Right ventricle myocardium superior (tissue), 1 donor: ENCODE data around the gene SLC30A2. TPM values are rescaled to one million over a fixed set of nuclear protein-coding genes. Genes with fewer than 3 reads are reported as not detected.

Source experiments
- ATAC-seq: fragments of 200-7000 bp; cut with Tn5 transposase; one replicate; pipeline ENCODE4 v1.9.1; 2020; ENCODE audit warnings: mild to moderate bottlenecking; ENCODE audit not compliant: poor library complexity
- DNase-seq: peaks from one replicate; pipeline ENCODE4 v3.0.0-alpha.2; 2020
- intact Hi-C: fragments of 100-400 bp; cut with DNase I; formaldehyde crosslinking; loops from one replicate; pipeline ENCODE4 v1.11.2; 2022
- total RNA-seq: library from RNA; stranded (reverse); fragmentation: NEBNext Ultra II Directional; extraction: Animal tissue kit (Norgen Biotek cat#: 25700); gene quantifications from one replicate; pipeline ENCODE4 v1.2.1, GENCODE V29; 2021
- donor health status: DM: no; HTN: yes; CAD: no; lungs with severe emphysema.

The SLC30A2 gene
- total RNA-seq, 1 donor from 2014 or later = 3.0 TPM

- no peak for ATAC-seq
- intact Hi-C loops = no loop called here
- no peak for DNase-seq
These were observed 15.9 kb downstream of the SLC30A2 start for GRCh38 chr1:26029864-26030481.

- ATAC-seq = no peak
- DNase-seq = no peak
- intact Hi-C loops = no loop called here
These were observed 16.7 kb downstream of the SLC30A2 start for GRCh38 chr1:26029054-26029863.

GRCh38 chr1:26028490-26028980 lies 17.4 kb downstream of the SLC30A2 start:
- intact Hi-C loops = no loop called here
- no peak for ATAC-seq
- peak; percentile 27 for DNase-seq

GRCh38 chr1:26027716-26028489 lies 18.0 kb downstream of the SLC30A2 start:
- ATAC-seq = no peak
- peak; percentile 10 for DNase-seq
- intact Hi-C loops = no loop called here

- DNase-seq = peak; percentile 5
- intact Hi-C loops = no loop called here
- no peak for ATAC-seq
These were observed 20.4 kb downstream of the SLC30A2 start for GRCh38 chr1:26025517-26025916.

GRCh38 chr1:26025060-26025459 lies 20.9 kb downstream of the SLC30A2 start:
- DNase-seq = peak; percentile 19
- intact Hi-C loops = no loop called here
- no peak for ATAC-seq

- DNase-seq (peak; percentile 4), ATAC-seq (no peak)
- intact Hi-C loops = no loop called here
These were observed 22.1 kb downstream of the SLC30A2 start for GRCh38 chr1:26023826-26024225.

GRCh38 chr1:26023009-26023408 lies 22.9 kb downstream of the SLC30A2 start:
- DNase-seq (no peak), ATAC-seq (no peak)
- intact Hi-C loops = no loop called here

GRCh38 chr1:26022404-26022779 lies 23.5 kb downstream of the SLC30A2 start:
- ATAC-seq (no peak), DNase-seq (no peak)
- intact Hi-C loops = no loop called here

- peak; percentile 85 for DNase-seq
- intact Hi-C loops = no loop called here
- ATAC-seq = peak; percentile 85
These were observed 24.1 kb downstream of the SLC30A2 start, which contains the start of gene EXTL1 for GRCh38 chr1:26021647-26022403. EXTL1 (plus strand) TSS chr1:26021775; CDS start chr1:26022647, 872 bp downstream.

GRCh38 chr1:26020941-26021646 lies 24.8 kb downstream of the SLC30A2 start:
- DNase-seq (no peak), ATAC-seq (peak; percentile 1)
- intact Hi-C loops = no loop called here

- DNase-seq (peak; percentile 51), ATAC-seq (peak; percentile 24)
- intact Hi-C loops = no loop called here
These were observed 25.6 kb downstream of the SLC30A2 start for GRCh38 chr1:26020330-26020768.

GRCh38 chr1:26019641-26020315 lies 26.1 kb downstream of the SLC30A2 start:
- intact Hi-C loops = no loop called here
- DNase-seq (peak; percentile 16), ATAC-seq (no peak)

GRCh38 chr1:26017606-26018005 lies 28.3 kb downstream of the SLC30A2 start:
- intact Hi-C loops = no loop called here
- DNase-seq (no peak), ATAC-seq (no peak)

- ATAC-seq = peak; percentile 13
- intact Hi-C loops = no loop called here
- no peak for DNase-seq
These were observed 28.9 kb downstream of the SLC30A2 start for GRCh38 chr1:26016953-26017545.

- intact Hi-C loops = no loop called here
- no peak for DNase-seq
- ATAC-seq = no peak
These were observed 29.5 kb downstream of the SLC30A2 start for GRCh38 chr1:26016258-26016952.
